HL-60 (cell line): ENCODE data around the gene PRKCE.

Source experiments
- TF ChIP-seq, protein P1 (sequence below): IDR thresholded peaks from one replicate; pipeline ENCODE4 v1.5.1; 2011; ENCODE audit warnings: low read length, control low read depth, inconsistent platforms; ENCODE audit not compliant: insufficient read depth
- TF ChIP-seq, protein P2 (sequence below): IDR thresholded peaks from 2 replicates; pipeline ENCODE4 v1.6.1; 2012; ENCODE audit warnings: low read depth; ENCODE audit not compliant: insufficient replicate concordance

DNA sequence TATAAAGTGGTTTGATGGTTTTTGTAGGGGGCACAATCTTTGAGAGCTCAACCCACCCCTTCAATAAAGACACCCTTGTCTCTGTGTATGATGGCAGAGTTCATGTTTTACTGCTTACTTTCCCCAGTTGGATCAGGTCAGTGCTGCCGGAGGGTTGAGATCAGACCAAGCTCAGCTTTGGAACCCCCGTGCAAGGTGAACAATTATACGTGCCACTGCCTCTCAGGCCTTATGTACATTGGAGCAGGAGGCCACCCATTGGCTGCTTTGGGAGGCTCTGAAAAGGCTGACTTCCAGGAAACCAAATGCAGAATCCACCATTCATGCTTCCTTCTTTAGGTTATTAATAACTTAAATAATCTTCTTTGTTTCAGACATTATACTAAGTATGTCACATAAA is 542.4 kb downstream of the PRKCE start:
- TF ChIP-seq, protein P1, sequence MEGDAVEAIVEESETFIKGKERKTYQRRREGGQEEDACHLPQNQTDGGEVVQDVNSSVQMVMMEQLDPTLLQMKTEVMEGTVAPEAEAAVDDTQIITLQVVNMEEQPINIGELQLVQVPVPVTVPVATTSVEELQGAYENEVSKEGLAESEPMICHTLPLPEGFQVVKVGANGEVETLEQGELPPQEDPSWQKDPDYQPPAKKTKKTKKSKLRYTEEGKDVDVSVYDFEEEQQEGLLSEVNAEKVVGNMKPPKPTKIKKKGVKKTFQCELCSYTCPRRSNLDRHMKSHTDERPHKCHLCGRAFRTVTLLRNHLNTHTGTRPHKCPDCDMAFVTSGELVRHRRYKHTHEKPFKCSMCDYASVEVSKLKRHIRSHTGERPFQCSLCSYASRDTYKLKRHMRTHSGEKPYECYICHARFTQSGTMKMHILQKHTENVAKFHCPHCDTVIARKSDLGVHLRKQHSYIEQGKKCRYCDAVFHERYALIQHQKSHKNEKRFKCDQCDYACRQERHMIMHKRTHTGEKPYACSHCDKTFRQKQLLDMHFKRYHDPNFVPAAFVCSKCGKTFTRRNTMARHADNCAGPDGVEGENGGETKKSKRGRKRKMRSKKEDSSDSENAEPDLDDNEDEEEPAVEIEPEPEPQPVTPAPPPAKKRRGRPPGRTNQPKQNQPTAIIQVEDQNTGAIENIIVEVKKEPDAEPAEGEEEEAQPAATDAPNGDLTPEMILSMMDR = no peak
- TF ChIP-seq, protein P2, sequence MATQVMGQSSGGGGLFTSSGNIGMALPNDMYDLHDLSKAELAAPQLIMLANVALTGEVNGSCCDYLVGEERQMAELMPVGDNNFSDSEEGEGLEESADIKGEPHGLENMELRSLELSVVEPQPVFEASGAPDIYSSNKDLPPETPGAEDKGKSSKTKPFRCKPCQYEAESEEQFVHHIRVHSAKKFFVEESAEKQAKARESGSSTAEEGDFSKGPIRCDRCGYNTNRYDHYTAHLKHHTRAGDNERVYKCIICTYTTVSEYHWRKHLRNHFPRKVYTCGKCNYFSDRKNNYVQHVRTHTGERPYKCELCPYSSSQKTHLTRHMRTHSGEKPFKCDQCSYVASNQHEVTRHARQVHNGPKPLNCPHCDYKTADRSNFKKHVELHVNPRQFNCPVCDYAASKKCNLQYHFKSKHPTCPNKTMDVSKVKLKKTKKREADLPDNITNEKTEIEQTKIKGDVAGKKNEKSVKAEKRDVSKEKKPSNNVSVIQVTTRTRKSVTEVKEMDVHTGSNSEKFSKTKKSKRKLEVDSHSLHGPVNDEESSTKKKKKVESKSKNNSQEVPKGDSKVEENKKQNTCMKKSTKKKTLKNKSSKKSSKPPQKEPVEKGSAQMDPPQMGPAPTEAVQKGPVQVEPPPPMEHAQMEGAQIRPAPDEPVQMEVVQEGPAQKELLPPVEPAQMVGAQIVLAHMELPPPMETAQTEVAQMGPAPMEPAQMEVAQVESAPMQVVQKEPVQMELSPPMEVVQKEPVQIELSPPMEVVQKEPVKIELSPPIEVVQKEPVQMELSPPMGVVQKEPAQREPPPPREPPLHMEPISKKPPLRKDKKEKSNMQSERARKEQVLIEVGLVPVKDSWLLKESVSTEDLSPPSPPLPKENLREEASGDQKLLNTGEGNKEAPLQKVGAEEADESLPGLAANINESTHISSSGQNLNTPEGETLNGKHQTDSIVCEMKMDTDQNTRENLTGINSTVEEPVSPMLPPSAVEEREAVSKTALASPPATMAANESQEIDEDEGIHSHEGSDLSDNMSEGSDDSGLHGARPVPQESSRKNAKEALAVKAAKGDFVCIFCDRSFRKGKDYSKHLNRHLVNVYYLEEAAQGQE = no peak
